Retinal pigment epithelial cell (primary cell): Measurements from ENCODE around the gene ZNF433.
A peak's percentile ranks its signal among the peaks of the same experiment; 100 is the strongest.

Source experiments
- DNase-seq: peaks from one replicate; pipeline ENCODE4 v3.0.0-alpha.2; 2010; ENCODE audit warnings: low read depth
- H3K4me3 ChIP-seq: 2 replicates; pipeline ENCODE4 v1.5.1; 2011; ENCODE audit warnings: mild to moderate bottlenecking, low read length, control low read depth, moderate library complexity
- CTCF ChIP-seq: conservative IDR thresholded peaks from 2 replicates; pipeline ENCODE4 v1.5.1; 2011; ENCODE audit warnings: low read depth, low read length, control low read depth, inconsistent platforms

ZNF433 gene

GRCh38 chr19:12052497-12053169 is 17.2 kb upstream of the ZNF433 start, which contains the start of gene ZNF878:
Gene ZNF878 (minus strand): TSS chr19:12052961. CDS start chr19:12052801, 160 bp downstream.
- DNase-seq = peak; percentile 54
- TF ChIP-seq CTCF = peak; percentile 10
- H3K4me3 ChIP-seq = peak within 1 kb of the TSS; percentile 73

DNA sequence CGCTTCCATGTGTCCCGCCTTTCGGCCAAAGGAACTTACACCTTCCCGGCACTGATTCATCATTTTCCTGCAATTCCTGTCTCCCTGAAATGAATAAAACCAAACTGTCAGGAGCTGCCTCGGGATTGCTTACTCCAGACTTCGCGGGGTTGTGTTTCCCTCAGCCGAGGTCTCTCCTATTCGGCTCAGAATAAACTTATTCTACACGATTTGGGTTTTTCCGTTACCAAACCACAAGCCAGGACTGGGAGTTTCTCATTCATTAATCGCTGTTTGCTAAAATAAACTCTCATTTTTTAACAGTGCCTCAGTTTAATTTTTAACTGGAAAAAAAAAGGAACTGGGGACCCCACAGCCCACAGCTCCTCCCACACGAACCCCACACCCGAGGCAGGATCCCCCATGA is 16.6 kb upstream of the ZNF433 start:
- H3K4me3 ChIP-seq = peak overlapping the region; percentile 73
- DNase-seq = no peak
- TF ChIP-seq CTCF = no peak

GRCh38 chr19:12047868-12048267 is 12.4 kb upstream of the ZNF433 start:
- no peak for TF ChIP-seq CTCF
- H3K4me3 ChIP-seq = no peak overlapping the region

DNA sequence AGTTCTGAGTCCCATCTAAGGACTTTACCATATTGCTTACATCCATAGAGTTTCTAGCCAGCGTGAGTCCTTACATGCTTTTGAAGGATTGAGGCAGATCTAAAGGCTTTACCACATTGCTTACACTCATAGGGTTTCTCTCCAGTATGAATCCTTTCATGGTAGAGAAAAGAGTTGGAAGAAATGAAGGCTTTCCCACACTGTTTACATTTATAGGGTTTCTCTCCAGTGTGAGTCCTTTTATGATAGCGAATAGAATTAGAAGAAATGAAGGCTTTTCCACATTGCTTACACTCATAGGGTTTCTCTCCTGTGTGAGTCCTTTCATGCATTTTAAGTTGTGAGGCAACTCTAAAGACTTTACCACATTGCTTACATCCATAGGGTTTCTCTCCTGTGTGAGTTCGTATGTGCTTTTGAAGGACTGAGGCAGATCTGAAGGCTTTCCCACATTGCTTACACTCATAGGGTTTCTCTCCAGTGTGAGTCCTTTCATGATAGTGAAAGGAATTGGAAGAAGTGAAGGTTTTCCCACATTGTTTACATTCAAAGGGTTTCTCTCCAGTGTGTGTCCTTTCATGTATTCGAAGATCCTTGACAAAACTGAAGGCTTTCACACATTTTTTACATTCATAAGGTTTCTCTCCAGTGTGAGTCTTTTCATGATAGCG is 8.4 kb upstream of the ZNF433 start:
- no peak for DNase-seq
- no peak overlapping the region for H3K4me3 ChIP-seq
- TF ChIP-seq CTCF = no peak

More at GRCh38 chr19:12047868-12048267, 12.4 kb upstream of the ZNF433 start:
- no peak for DNase-seq

DNA sequence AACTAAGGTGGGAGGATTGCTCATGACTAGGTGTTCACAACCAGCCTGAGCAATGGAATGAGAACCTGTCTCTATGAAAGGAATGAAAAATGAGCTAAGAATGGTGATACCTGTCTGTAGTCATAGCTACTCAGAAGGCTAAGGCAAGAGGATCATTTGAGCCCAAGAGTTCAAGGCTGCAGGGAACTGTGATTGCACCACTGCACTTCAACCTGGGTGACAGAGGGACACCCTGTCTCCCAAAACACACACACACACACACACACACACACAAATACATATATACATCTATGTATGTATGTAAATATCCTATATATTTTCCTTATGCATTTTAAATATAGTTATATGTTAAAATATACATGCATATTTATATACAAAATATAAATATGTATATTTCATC is 7.4 kb upstream of the ZNF433 start:
- no peak for TF ChIP-seq CTCF
- no peak overlapping the region for H3K4me3 ChIP-seq
- DNase-seq = no peak

- peak overlapping the region; percentile 84 for H3K4me3 ChIP-seq
- no peak for TF ChIP-seq CTCF
- no peak for DNase-seq
Measured at GRCh38 chr19:12034620-12035019, 859 bp downstream of the ZNF433 start.

GRCh38 chr19:12034198-12034597 is 1.3 kb downstream of the ZNF433 start:
- H3K4me3 ChIP-seq = peak overlapping the region; percentile 84
- DNase-seq = no peak
- no peak for TF ChIP-seq CTCF
